HL-60 (cell line): ENCODE measurements around the gene THRB.

Experiments used
- DNase-seq, 2 experiments: peaks; one replicate each; pipeline ENCODE4 v3.0.0-alpha.2; 2010 to 2020; ENCODE audit warnings: low read depth in 1 of 2, low spot score in 1 of 2
- H3K27ac ChIP-seq: fragments of 250-450 bp; sonication (Bioruptor Pico); replicated peaks from 2 replicates; pipeline ENCODE4 v1.5.1; 2020; ENCODE audit warnings: mild to moderate bottlenecking, moderate library complexity
- H3K27me3 ChIP-seq: fragments of 250-450 bp; sonication (Bioruptor Pico); 2 replicates; pipeline ENCODE4 v1.5.1; 2021; ENCODE audit warnings: mild to moderate bottlenecking, moderate library complexity; ENCODE audit not compliant: insufficient read depth, poor library complexity, severe bottlenecking
- H3K4me3 ChIP-seq: replicated peaks from 2 replicates; pipeline ENCODE4 v1.5.1; 2011; ENCODE audit warnings: mild to moderate bottlenecking, control low read depth, low read length; ENCODE audit not compliant: insufficient read depth
- GABPA ChIP-seq: IDR thresholded peaks from 2 replicates; pipeline ENCODE4 v1.6.1; 2012; ENCODE audit warnings: low read depth
- POLR2AphosphoS5 ChIP-seq: IDR thresholded peaks from 2 replicates; pipeline ENCODE4 v1.6.1; 2012; ENCODE audit warnings: low read depth
- SPI1 ChIP-seq: IDR thresholded peaks from 2 replicates; pipeline ENCODE4 v1.6.1; 2012; ENCODE audit warnings: low read depth, mild to moderate bottlenecking, borderline replicate concordance
- TF ChIP-seq, protein P1 (sequence below): IDR thresholded peaks from 2 replicates; pipeline ENCODE4 v1.6.1; 2012; ENCODE audit warnings: low read depth; ENCODE audit not compliant: insufficient replicate concordance
- TF ChIP-seq, protein P2 (sequence below): IDR thresholded peaks from one replicate; pipeline ENCODE4 v1.5.1; 2011; ENCODE audit warnings: low read length, control low read depth, inconsistent platforms; ENCODE audit not compliant: insufficient read depth

The THRB gene

DNA sequence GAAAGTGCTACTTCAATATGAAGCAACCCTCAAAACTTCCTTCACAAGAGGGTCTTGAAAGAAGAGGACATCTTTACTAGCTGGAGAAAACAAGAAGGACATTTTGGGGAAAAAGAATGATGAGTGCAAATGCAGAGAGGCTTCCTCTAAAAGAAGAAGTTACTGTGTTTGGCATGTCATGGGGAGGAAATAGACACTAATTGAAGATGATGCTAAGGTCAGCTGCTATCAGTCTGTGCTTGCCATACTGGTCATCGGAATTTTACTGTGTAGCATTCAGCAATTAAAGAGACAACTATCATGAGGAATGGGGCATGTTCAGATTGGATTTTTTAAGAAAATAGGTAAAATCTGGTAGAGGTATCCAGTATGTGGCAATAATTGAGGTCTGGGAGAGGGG, 60.0 kb downstream of the THRB start:
- Histone ChIP-seq H3K27ac (no peak overlapping the region), H3K4me3 (no peak overlapping the region), H3K27me3 (no peaks in the 10 kb centered on the region)
- TF ChIP-seq, protein P1, sequence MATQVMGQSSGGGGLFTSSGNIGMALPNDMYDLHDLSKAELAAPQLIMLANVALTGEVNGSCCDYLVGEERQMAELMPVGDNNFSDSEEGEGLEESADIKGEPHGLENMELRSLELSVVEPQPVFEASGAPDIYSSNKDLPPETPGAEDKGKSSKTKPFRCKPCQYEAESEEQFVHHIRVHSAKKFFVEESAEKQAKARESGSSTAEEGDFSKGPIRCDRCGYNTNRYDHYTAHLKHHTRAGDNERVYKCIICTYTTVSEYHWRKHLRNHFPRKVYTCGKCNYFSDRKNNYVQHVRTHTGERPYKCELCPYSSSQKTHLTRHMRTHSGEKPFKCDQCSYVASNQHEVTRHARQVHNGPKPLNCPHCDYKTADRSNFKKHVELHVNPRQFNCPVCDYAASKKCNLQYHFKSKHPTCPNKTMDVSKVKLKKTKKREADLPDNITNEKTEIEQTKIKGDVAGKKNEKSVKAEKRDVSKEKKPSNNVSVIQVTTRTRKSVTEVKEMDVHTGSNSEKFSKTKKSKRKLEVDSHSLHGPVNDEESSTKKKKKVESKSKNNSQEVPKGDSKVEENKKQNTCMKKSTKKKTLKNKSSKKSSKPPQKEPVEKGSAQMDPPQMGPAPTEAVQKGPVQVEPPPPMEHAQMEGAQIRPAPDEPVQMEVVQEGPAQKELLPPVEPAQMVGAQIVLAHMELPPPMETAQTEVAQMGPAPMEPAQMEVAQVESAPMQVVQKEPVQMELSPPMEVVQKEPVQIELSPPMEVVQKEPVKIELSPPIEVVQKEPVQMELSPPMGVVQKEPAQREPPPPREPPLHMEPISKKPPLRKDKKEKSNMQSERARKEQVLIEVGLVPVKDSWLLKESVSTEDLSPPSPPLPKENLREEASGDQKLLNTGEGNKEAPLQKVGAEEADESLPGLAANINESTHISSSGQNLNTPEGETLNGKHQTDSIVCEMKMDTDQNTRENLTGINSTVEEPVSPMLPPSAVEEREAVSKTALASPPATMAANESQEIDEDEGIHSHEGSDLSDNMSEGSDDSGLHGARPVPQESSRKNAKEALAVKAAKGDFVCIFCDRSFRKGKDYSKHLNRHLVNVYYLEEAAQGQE = no peak
- TF ChIP-seq, protein P2, sequence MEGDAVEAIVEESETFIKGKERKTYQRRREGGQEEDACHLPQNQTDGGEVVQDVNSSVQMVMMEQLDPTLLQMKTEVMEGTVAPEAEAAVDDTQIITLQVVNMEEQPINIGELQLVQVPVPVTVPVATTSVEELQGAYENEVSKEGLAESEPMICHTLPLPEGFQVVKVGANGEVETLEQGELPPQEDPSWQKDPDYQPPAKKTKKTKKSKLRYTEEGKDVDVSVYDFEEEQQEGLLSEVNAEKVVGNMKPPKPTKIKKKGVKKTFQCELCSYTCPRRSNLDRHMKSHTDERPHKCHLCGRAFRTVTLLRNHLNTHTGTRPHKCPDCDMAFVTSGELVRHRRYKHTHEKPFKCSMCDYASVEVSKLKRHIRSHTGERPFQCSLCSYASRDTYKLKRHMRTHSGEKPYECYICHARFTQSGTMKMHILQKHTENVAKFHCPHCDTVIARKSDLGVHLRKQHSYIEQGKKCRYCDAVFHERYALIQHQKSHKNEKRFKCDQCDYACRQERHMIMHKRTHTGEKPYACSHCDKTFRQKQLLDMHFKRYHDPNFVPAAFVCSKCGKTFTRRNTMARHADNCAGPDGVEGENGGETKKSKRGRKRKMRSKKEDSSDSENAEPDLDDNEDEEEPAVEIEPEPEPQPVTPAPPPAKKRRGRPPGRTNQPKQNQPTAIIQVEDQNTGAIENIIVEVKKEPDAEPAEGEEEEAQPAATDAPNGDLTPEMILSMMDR = no peak
- TF ChIP-seq GABPA = no peak
- no peak for TF ChIP-seq POLR2AphosphoS5
- no peak for TF ChIP-seq SPI1
- DNase-seq = no peak

DNA sequence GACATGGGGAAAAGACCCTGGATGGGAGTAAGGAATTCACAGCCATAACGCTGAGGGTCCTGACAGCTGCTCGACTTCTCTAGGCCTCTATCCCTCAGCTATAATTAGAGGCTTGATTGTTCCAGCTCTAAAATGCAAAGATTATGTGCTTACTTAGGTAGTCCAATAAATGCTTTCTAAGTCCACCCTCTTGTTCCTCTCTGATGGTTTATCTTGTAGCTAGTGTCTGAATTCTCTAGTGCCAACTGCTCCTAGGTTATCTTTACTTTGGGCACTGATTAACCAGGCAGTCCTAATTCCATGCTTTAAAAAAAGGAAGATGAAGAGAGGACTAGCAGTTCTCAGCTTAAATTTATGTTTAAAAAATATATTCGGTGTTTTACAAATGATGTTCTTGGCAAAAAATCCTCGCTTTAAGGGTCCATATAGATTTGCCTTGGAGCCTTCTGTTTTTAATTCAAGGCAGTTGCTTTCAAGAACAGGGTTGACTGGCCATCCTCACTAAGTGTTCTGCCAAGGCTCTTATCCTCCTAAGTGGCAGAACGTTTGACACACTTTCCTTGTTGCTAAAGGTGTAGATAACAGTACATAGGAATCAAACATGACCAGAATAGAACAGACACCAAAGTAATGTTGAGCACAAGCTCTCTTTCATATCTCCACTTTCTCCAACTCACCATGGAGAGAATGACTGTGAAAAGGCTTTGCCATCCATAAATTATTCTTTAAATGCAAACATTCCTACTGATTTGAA, 60.6 kb downstream of the THRB start:
- no peak for DNase-seq
- H3K4me3 ChIP-seq = no peak overlapping the region
- no peaks in the 10 kb centered on the region for H3K27me3 ChIP-seq
- no peak overlapping the region for H3K27ac ChIP-seq
- TF ChIP-seq, protein P2 = no peak
- TF ChIP-seq, protein P1 = no peak
- no peak for TF ChIP-seq GABPA

DNA sequence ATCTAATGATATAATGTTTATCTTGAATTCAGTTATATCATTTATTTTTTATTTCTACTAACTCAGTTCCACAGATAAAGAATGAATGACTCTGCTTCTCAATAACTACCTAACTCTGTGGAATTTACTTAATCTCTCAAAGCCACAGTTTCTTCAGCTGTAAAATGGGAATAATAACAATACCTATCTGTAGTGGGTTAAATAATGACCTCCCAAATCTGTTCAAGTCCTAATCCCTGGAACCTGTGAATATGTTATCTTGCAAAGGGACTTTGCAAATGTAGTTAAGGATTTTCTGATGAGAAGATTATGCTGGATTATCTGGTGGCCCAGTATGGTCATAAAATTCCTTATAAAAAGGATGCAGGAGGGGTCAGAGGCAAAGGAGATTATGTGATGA, 61.7 kb downstream of the THRB start:
- Histone ChIP-seq H3K27me3 (no peaks in the 10 kb centered on the region), H3K27ac (no peak overlapping the region), H3K4me3 (no peak overlapping the region)
- TF ChIP-seq POLR2AphosphoS5 (no peak), SPI1 (no peak), GABPA (no peak)
- TF ChIP-seq, protein P2 = no peak
- TF ChIP-seq, protein P1 = no peak
- DNase-seq = no peak
